ENCODE results near the gene TRAF3IP3. TPM values are rescaled to one million over a fixed set of nuclear protein-coding genes. Genes with fewer than 3 reads are reported as not detected.

TRAF3IP3 gene
- total and polyA plus RNA-seq, 2 donors (not counting 1 experiment from before 2014, with no cell fraction given), result not detected

DNA sequence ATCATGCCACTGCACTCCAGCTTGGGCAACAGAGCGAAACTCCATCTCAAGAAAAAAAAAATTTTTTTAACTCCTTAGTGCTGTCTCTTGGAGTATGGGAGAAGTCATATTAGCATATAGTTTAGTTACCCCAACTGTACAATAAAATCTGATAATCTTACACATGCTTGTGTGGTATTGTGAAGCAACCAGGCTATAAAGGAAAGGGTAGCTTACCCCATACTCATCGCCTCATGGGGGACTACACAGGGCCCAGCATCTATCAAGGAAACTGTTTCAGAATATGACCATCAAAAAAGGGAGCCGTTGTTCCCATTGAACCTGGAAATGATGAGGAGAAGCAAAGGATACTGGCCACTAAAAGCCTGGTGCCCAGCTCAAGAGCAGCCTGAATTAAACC lies 3.0 kb upstream of the TRAF3IP3 start:
- H3K27ac ChIP-seq (ENCODE audit: insufficient read depth, low read length), result no peak overlapping the region
- no peak for DNase-seq (ENCODE audit: low read depth in 2 of 2)
- no peaks in the 10 kb centered on the region for H3K4me1 ChIP-seq (ENCODE audit: control insufficient read depth, extremely low read depth, insufficient read depth, low read length)

GRCh38 chr1:209755256-209755655 lies 597 bp upstream of the TRAF3IP3 start:
- Histone ChIP-seq H3K4me3 (replicated peaks in 1 of 4; ENCODE audit: control extremely low read depth in 1 of 4, insufficient read depth in 1 of 4, low read depth in 3 of 4, low read length in 4 of 4) (no peak overlapping the region), H3K27ac (ENCODE audit: insufficient read depth, low read length) (no peak overlapping the region), H2AFZ (ENCODE audit: low read length) (no peak overlapping the region), H3K27me3 (ENCODE audit: control insufficient read depth, insufficient read depth, low read length) (peaks cover 8% of the 10 kb centered on the region), H3K36me3 (ENCODE audit: control insufficient read depth, insufficient read depth, low read length) (no peaks in the 10 kb centered on the region), H3K4me1 (ENCODE audit: control insufficient read depth, extremely low read depth, insufficient read depth, low read length) (no peaks in the 10 kb centered on the region), H3K9ac (ENCODE audit: insufficient read depth, low read length) (no peak overlapping the region), H3K4me2 (ENCODE audit: extremely low read depth, insufficient read depth, low read length) (no peak overlapping the region), H4K20me1 (ENCODE audit: control insufficient read depth, extremely low read depth, insufficient read depth, low read length) (no peaks in the 10 kb centered on the region), H3K79me2 (ENCODE audit: control insufficient read depth, insufficient read depth, low read length) (no peaks in the 10 kb centered on the region), H3K9me3 (ENCODE audit: control insufficient read depth, insufficient read depth, low read depth, low read length) (no peaks in the 10 kb centered on the region)
- no peak for DNase-seq (ENCODE audit: low read depth in 2 of 2)
- TF ChIP-seq EZH2 (IDR thresholded peaks at IDR 0.05; ENCODE audit: low read length, missing control alignments), result no peak

More for the DNA sequence above, 3.0 kb upstream of the TRAF3IP3 start:
- no peak for TF ChIP-seq EZH2 (IDR thresholded peaks at IDR 0.05; ENCODE audit: low read length, missing control alignments)
- TF ChIP-seq, protein P1, sequence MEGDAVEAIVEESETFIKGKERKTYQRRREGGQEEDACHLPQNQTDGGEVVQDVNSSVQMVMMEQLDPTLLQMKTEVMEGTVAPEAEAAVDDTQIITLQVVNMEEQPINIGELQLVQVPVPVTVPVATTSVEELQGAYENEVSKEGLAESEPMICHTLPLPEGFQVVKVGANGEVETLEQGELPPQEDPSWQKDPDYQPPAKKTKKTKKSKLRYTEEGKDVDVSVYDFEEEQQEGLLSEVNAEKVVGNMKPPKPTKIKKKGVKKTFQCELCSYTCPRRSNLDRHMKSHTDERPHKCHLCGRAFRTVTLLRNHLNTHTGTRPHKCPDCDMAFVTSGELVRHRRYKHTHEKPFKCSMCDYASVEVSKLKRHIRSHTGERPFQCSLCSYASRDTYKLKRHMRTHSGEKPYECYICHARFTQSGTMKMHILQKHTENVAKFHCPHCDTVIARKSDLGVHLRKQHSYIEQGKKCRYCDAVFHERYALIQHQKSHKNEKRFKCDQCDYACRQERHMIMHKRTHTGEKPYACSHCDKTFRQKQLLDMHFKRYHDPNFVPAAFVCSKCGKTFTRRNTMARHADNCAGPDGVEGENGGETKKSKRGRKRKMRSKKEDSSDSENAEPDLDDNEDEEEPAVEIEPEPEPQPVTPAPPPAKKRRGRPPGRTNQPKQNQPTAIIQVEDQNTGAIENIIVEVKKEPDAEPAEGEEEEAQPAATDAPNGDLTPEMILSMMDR (conservative IDR thresholded peaks at IDR 0.05 in 1 of 2, IDR thresholded peaks at IDR 0.05 in 1 of 2; ENCODE audit: low read depth in 1 of 2, low read length in 2 of 2), result no peak
- Histone ChIP-seq H3K4me3 (replicated peaks in 1 of 4; ENCODE audit: control extremely low read depth in 1 of 4, insufficient read depth in 1 of 4, low read depth in 3 of 4, low read length in 4 of 4) (no peak overlapping the region), H3K79me2 (ENCODE audit: control insufficient read depth, insufficient read depth, low read length) (no peaks in the 10 kb centered on the region), H3K36me3 (ENCODE audit: control insufficient read depth, insufficient read depth, low read length) (no peaks in the 10 kb centered on the region), H3K9me3 (ENCODE audit: control insufficient read depth, insufficient read depth, low read depth, low read length) (no peaks in the 10 kb centered on the region), H2AFZ (ENCODE audit: low read length) (no peak overlapping the region), H3K9ac (ENCODE audit: insufficient read depth, low read length) (no peak overlapping the region), H3K27me3 (ENCODE audit: control insufficient read depth, insufficient read depth, low read length) (peaks cover 5% of the 10 kb centered on the region), H4K20me1 (ENCODE audit: control insufficient read depth, extremely low read depth, insufficient read depth, low read length) (no peaks in the 10 kb centered on the region), H3K4me2 (ENCODE audit: extremely low read depth, insufficient read depth, low read length) (no peak overlapping the region)

GRCh38 chr1:209756615-209757445 lies 977 bp downstream of the TRAF3IP3 start:
- H3K9ac ChIP-seq (ENCODE audit: insufficient read depth, low read length), result no peak overlapping the region
- TF ChIP-seq, protein P1 (conservative IDR thresholded peaks at IDR 0.05 in 1 of 2, IDR thresholded peaks at IDR 0.05 in 1 of 2; ENCODE audit: low read depth in 1 of 2, low read length in 2 of 2), result no peak
- no peak for TF ChIP-seq EZH2 (IDR thresholded peaks at IDR 0.05; ENCODE audit: low read length, missing control alignments)
- H3K4me3 ChIP-seq (replicated peaks in 1 of 4; ENCODE audit: control extremely low read depth in 1 of 4, insufficient read depth in 1 of 4, low read depth in 3 of 4, low read length in 4 of 4), result no peak overlapping the region
- H2AFZ ChIP-seq (ENCODE audit: low read length), result no peak overlapping the region
- DNase-seq (ENCODE audit: low read depth in 2 of 2), result no peak
- no peaks in the 10 kb centered on the region for H3K79me2 ChIP-seq (ENCODE audit: control insufficient read depth, insufficient read depth, low read length)
- H3K36me3 ChIP-seq (ENCODE audit: control insufficient read depth, insufficient read depth, low read length), result no peaks in the 10 kb centered on the region
- no peak overlapping the region for H3K4me2 ChIP-seq (ENCODE audit: extremely low read depth, insufficient read depth, low read length)
- H3K27ac ChIP-seq (ENCODE audit: insufficient read depth, low read length), result no peak overlapping the region
- H4K20me1 ChIP-seq (ENCODE audit: control insufficient read depth, extremely low read depth, insufficient read depth, low read length), result no peaks in the 10 kb centered on the region
- peaks cover 8% of the 10 kb centered on the region for H3K27me3 ChIP-seq (ENCODE audit: control insufficient read depth, insufficient read depth, low read length)
- no peaks in the 10 kb centered on the region for H3K4me1 ChIP-seq (ENCODE audit: control insufficient read depth, extremely low read depth, insufficient read depth, low read length)
- H3K9me3 ChIP-seq (ENCODE audit: control insufficient read depth, insufficient read depth, low read depth, low read length), result no peaks in the 10 kb centered on the region

Data from fibroblast of lung (primary cell).